Adrenal gland (tissue), 5 donors: ENCODE data around the gene GLIS1.

Experiments used
- POLR2A ChIP-seq, 2 donors: fragments of 450-650 bp; IDR thresholded peaks; one replicate each; pipeline ENCODE4 v1.6.1; 2017; ENCODE audit warnings: antibody characterized with exemption in 2 of 2, mild to moderate bottlenecking in 2 of 2, moderate library complexity in 1 of 2
- TF ChIP-seq, protein P1 (sequence below), 6 experiments: fragments of 450-650 bp in 4 of 6; fragments of 200-600 bp in 2 of 6; sonication (generic) in 1 of 6; IDR thresholded peaks; 1 replicate in 5 of 6; 2 replicates in 1 of 6; pipeline versions ENCODE4 v1.5.1 to v1.8.0; 2016 to 2021; ENCODE audit warnings: antibody characterized with exemption in 6 of 6, mild to moderate bottlenecking in 2 of 6, moderate library complexity in 1 of 6
- donor health status: DM: no; HTN: no; CAD: no.

DNA sequence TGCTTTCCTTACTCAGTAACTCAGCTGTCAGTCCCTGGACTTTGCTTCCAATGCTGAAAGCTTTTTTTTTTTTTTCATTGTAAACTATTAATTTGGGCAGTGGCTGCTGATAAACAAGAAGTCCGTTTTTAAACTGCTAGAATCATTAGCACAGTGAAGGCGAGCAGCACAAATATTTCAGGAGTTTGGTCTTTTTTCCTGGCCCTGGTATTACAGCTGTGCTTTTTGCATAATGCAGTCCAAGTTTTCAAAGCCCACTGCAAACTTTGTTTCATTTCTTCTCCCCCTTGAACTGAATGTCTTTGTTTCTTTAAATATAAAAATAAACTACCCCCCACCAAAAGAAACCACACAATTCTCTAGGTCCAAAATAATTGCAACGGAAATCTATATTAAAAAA is 6.6 kb downstream of the GLIS1 start:
- TF ChIP-seq POLR2A (IDR thresholded peaks at IDR 0.05), result no peak
- TF ChIP-seq, protein P1, sequence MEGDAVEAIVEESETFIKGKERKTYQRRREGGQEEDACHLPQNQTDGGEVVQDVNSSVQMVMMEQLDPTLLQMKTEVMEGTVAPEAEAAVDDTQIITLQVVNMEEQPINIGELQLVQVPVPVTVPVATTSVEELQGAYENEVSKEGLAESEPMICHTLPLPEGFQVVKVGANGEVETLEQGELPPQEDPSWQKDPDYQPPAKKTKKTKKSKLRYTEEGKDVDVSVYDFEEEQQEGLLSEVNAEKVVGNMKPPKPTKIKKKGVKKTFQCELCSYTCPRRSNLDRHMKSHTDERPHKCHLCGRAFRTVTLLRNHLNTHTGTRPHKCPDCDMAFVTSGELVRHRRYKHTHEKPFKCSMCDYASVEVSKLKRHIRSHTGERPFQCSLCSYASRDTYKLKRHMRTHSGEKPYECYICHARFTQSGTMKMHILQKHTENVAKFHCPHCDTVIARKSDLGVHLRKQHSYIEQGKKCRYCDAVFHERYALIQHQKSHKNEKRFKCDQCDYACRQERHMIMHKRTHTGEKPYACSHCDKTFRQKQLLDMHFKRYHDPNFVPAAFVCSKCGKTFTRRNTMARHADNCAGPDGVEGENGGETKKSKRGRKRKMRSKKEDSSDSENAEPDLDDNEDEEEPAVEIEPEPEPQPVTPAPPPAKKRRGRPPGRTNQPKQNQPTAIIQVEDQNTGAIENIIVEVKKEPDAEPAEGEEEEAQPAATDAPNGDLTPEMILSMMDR (IDR thresholded peaks at IDR 0.05), result no peak
